NK-92 treated with Interleukin-12 subunit alpha and Interleukin-12 subunit beta, amount 100 ng/mL, for 24 hours (cell line): ENCODE data around the gene ZBP1.

ENCODE experiments used
- DNase-seq: peaks from one replicate; lab custom pipeline; 2025; lab: John Stamatoyannopoulos, UW

Gene ZBP1

GRCh38 chr20:57620274-57620990 lies at the start of gene ZBP1:
TSS of gene ZBP1 (minus strand) at chr20:57620426. CDS start at chr20:57620295, 131 bp downstream.
- DNase-seq = peak; percentile 75

- DNase-seq = no peak
Measured at GRCh38 chr20:57669632-57670031, 49.4 kb upstream of the ZBP1 start.

DNA sequence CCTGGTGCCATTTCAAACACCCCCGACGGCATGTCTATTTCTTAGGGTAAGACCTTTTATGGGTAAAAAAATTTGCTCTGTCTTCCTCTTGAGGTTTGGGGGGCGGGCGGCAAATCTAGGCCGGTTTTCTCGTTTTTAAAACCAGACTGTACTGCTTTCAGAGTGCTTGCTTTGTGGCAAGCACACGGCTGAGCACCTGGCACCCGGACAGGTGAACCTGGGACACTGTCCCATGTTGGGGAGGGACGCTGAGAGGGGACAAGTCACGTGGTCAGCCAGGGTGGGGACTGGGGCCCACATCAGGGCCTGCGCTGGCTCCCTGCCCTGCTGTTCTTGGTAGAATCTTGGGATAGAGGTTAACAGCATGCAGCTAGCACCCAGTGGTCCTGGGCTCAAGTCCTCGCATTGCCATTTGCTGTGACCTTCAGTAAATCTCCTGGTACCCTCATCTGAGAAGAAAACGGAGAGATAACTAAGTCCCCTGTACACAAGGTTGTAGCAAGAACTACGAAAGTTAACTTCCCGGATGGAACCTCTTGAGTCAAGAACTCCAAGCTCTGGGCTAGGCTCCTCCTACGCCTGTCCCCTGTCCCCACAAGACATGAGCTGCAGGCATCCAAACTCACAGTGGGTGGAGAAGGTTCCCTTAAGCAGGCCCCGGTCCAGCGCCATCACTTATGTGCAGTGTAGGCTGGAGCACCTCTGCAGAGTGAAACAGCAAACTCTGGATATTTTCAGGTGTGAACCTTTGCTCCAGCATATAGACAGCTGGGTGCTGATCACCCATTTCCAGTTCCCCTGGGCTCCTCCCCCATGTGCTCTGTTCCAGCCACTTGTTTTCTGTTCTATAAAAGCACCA lies 47.9 kb upstream of the ZBP1 start:
- no peak for DNase-seq

DNA sequence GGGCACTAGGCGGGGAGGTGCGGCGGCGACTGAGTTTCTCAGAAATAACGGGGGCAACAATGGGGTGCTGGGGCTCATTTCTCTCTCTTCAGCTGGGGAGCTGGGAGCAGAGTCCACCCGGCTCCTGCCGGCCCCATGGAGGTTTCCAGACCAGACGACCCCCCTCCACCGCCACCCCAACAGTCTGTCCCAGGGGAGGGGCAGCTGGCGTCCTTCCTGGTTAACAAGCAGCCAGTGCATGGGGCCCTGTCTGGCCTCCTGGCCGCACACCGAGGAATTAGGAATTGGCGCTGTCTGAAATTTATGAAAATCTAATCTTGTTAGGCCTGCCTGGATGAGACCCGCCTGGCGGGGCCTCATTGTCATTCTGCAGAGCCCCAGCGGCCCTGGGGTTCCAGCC lies 47.2 kb upstream of the ZBP1 start:
- no peak for DNase-seq

DNA sequence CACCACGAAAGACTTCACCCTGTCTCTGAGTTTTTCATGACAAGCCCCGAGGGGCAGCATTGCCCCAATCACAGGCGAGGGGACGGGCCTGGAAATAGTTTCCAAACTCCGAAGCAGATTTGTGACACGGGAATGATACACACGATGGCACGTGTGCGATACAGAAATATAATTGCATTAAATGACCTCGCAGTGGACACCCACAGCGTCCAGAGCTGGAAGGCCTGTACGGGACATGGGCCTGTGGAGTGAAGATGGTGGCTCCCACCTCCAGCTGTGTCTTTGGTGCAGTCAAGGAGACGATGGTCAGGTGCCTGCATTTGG lies 46.6 kb upstream of the ZBP1 start:
- no peak for DNase-seq

DNA sequence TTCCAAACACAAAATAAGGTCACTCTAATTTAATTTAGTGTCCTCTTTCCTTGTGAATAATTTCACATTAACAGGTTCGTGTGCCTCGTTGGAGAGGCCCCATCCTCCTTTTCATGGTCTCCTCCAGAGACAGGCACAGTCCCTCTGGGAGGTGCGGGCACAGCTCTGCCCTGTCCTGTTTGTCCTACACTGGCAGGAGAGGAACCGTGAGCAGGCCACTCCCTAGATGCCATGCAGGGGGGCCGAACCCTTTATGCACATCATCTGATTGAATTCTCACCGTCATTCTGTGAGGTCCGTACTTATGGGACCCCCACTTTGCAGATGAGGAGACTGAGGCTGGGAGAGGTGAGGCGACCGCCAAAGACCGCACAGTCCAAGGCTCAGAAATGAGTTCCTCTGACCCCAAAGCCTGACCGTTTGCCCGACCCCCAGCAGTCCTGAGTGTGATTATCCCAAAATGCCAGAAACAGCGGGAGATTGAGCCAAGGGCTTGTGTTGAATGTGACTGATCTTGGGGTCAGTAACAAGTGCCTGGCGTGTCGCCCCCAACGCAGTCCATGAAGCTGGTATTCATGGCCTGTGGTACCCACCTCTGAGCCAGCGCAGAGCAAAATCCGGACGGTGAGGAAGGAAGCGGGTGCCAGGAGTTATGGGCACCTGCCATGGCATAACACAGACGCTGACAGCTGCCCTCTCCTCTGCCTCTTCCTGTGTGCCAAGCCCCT lies 46.0 kb upstream of the ZBP1 start:
- no peak for DNase-seq

GRCh38 chr20:57665589-57665971 lies 45.4 kb upstream of the ZBP1 start:
- DNase-seq = no peak

- DNase-seq = no peak
Measured at GRCh38 chr20:57664924-57665588, 44.8 kb upstream of the ZBP1 start.

DNA sequence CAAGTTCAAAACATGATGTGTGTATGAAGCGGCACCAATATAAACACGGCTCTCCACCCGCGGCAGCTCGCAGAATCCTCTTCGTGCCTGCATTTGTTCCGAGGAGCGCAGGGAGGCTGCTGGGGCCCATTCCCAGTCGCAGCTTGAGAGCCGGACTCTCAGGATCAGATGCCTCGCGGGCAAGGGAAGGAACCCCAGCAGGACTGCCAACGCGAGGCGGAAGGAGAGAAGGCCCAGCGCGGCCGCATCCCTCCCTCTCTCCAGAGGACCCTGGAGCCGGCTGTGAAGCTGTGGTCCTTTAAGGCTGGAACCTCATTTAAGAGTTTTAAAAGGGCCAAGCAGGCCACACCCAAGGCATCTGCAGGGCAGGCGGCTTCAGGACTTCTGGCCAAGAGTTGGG lies 44.2 kb upstream of the ZBP1 start:
- no peak for DNase-seq

DNA sequence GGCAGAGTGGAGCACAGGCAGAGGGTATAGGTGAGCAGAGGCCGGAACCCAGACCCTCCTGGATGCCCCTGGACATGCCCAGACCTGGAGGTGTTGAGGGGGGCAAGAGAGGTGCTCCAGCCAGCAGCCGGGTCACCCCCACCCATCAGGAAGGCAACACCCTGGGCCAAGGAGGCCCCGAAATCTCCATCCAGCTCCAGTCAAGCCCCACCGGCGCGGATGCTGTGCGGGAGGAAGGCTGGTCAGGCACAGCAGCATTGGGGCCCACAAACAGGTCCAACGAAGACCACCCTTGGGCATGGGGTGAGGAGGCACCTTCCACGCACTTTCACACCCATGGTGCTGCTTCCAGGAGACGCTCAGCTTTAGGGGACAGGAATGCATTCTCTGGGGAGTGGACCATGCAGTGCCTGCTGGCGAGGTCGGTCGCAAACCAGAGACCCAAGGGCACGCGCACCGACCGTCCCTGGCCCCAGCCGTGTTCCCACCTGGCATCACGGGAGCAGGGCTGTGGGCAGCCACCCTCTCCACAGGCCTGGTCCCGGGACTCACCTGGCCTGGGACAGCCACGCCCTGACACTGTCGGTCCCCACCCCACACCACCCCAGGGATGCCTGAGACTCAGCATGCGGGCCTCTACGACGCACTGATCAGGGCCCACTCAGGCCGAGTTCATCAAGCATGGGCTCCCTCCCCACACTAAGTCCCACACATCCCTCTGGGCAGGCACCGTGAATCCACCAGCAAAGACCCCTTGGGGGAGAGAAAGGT lies 43.6 kb upstream of the ZBP1 start:
- DNase-seq = no peak

DNA sequence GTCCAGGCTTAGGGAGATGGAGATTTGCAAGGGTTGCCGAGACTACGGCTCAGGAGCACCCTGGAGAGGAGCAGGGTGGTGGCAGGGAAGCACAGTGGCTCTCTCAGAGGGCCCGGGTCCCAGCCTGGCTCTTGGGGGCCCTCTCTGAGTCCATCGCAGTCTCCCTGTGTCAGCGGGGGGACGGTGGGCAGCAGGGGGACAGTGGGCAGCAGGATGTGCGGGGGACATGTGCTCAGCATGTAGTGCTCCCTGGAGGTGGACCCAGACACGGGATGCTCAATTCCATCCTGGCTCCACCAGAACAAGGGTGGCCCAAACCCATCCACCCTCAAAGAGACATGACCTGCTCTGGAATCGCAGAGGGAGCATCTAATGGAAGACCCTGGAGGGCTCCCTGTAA lies 43.0 kb upstream of the ZBP1 start:
- DNase-seq = no peak

DNA sequence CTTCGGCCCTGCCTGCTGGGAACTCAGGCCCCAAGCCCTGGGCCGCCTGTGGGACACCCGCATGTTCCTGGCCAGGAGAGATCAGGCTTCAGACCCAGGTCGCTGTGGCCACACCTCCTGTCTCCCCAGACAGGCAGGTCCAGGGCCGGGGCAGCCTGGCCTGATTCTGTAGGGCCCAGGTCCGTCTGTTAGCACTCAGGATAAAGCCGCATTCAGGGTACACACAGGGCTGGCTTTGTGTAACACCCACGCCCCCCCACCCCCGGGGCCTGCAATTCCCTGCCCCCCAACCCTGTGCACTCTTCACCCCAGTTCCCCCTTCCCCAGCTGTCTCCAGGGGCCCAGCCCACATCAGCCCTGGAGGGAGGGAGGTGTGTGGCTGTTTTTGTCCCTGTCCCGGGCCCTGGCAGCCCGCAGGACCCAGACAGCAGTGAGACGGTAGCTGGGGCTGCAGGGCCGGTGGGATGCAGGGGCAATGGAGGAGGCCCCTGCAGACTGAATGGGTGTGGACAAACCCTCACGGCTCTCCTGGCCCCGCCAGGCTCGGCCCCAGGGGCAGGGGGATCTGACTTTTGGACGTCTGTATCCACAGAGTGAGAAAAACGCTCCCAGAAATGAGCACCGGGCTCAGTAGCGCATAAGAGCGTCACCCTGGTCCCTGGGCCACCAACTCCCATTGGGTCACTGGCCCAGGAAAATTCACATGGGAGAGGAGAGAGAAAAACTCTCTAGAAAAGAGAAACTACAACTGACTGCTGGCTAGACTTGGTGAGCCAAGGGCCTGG lies 42.4 kb upstream of the ZBP1 start:
- DNase-seq = no peak

DNA sequence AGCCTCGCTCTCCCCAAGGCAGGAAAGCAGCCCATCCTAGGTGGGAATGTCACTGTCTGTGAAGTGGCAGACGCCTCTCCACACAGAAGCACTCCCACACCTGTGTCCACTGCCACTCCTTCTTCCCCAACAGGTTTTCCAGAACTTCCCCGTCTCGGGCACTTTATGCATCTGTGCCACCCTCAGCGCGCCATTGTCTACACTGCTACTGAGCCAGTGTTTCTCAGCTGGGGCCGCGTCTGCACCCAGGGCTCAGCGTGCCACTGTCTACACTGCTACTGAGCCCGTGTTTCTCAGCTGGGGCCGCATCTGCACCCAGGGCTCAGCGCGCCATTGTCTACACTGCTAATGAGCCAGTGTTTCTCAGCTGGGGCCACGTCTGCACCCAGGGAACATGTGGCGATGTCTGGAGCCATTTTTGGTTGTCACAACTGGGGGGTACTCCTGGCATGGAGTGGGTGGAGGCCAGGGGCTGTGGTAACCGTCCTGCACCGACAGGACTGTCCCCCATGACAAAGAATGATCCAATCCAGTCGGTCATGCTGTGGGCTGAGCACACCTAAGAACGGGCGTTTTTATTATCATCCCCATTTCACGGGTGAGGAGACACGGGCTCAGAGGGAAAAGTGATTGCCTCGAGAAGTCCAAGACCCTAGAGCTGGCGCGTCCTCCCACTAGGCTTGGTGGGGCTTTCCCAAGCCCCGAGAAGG lies 41.7 kb upstream of the ZBP1 start:
- no peak for DNase-seq

DNA sequence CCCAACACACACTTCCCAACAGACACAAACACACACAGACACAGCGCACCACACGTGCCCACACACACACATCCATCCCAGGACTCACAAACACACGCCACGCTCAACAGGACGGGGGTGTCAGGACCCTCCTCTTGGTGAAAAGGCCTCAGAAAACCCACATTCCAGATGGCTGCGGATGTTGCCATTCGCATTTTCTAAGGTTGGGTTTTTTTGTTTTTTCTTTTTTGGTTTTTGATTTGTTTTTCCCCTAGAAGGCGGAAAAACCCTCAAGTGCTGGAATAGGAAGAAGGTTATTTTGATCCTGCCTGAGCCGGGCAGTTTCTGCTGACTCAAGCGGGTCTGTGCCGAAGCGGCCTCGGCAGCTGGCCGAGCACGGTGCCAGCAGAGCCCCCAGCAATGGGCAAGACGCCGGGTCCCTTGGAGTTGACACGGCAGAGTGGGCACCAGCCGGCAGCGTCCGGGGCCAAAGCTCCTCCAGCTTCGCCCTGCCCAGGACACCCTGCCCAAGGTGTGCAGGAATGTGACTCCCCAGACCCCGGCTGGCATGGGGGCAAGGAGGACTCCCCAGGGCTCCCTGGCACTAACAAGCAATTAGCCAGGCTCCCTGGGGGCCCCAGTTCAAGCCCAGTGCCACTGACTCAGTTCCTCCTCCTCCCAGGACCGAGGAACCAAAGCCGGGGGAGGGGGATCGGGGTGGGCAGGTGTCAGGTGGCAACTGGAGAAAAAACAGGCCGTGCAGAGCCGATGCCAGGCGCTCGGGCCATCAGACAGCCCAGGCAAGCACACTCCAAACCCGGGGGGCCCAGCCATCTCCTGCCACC lies 40.9 kb upstream of the ZBP1 start:
- no peak for DNase-seq

DNA sequence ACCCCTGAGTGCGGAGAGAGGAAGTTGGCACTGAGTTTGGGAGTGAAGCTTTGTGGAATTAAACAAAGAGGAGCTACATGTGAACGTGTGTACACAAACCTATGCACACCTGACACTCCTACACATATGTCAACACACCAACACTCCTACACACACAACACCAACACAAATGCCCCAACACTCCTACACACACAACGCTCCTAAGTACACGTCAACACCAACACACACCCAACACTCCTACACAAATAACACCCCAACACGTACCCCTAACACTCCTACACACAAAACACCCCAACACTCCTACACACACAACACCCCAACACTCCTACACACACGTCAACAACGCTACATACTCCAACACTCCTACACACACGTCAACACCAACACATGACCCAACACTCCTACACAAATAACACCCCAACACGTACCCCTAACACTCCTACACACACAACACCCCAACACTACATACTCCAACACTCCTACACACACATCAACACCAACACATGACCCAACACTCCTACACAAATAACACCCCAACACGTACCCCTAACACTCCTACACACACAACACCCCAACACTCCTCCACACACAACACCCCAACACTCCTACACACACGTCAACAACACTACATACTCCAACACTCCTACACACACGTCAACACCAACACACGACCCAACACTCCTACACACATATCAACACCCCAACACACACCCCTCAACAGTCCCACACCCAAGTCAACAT lies 40.1 kb upstream of the ZBP1 start:
- DNase-seq = no peak

DNA sequence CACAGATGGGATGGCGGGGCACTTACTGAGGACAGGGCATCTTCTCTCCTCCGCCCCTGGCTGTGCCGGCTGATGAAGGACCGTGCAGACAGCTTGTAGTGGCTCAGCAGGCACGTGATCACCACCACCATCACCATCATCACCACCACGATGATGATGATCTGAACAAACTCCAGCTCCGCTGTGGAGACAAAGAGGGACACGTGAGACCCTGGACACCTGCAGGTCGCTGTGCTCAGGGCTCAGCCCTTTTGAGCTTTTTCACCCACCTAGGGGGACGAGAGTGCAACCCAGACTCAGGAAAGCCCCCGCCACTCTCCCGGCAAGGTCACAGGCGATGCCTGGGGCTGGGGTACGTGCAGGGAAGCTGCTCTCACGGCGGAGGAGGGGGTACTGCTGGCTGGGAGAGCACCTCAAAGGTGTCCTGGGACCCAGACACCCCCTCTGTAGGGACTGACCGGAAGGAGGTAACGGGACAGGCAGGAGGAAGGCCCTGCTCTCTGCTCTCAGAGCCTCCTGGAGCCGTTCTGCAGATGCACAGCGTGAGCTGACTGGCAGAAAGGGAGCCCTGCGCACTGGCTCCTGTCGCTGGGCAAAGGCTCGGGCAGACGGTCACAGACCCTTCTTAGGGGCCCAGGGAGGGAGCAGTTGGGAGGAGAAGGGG lies 39.4 kb upstream of the ZBP1 start:
- DNase-seq = no peak

DNA sequence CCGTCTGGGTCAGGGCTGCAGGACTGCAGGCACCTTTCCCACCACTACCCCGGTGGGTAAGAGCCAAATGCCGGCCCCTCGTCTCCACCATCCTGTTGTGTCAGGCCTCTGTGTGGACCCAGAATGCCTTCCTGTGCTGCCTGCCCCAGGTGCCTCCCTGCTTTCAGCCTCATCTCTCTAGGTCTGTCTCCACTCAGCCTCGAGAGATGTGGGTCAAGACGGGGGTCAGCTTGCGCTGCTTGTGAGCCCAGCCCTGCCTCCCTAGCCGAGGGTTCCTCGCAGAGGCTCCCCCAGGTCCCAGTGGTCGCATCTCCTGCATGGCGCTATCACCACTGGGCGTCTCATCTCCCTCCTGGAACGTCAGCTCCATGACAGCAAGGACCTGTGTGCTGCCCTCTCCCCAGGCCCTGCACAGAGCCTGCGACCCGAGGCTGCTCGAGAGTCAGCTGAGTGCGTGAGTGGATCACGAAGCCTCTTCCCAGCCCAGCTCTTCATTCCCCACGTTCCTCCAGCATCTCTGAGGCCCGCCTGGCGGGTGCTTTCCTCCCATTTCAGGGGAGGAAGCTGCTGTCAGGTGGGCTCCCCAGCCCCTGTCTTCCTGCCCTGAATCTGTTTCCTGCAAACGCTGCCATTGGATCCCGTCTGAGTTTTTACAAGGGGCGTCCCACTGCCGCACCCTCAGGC lies 38.7 kb upstream of the ZBP1 start:
- DNase-seq = no peak
